GM12865 (cell line): Measurements from ENCODE around the gene TLE6.
"Not testable (repeated sequence)": the region's sequence is repeated elsewhere in the genome, so short reads cannot be mapped to it uniquely, and the experiment has no call there.

Source experiments
- DNase-seq: peaks from one replicate; pipeline ENCODE4 v3.0.0; 2010; ENCODE audit warnings: low read depth
- H3K4me3 ChIP-seq: 2 replicates; pipeline ENCODE4 v1.5.1; 2011; ENCODE audit warnings: mild to moderate bottlenecking, low read depth, low read length, control low read depth
- CTCF ChIP-seq: IDR thresholded peaks from 2 replicates; pipeline ENCODE4 v1.5.1; 2011; ENCODE audit warnings: low read length, control low read depth, low read depth, inconsistent platforms; ENCODE audit not compliant: insufficient read depth; ENCODE audit errors: missing control alignments

Gene TLE6

GRCh38 chr19:2963122-2963521 lies 14.2 kb upstream of the TLE6 start:
- DNase-seq, result no peak
- TF ChIP-seq CTCF, result no peak
- H3K4me3 ChIP-seq, result no peak overlapping the region

- not testable (repeated sequence) for DNase-seq, H3K4me3 ChIP-seq
Measured at GRCh38 chr19:2963631-2964030, 13.7 kb upstream of the TLE6 start.

GRCh38 chr19:2964874-2965273 lies 12.5 kb upstream of the TLE6 start:
- no peak overlapping the region for H3K4me3 ChIP-seq
- no peak for TF ChIP-seq CTCF
- DNase-seq, result no peak

- H3K4me3 ChIP-seq, result no peak overlapping the region
- DNase-seq, result no peak
- TF ChIP-seq CTCF, result no peak
Measured at GRCh38 chr19:2967972-2968371, 9.4 kb upstream of the TLE6 start.

- no peak for TF ChIP-seq CTCF
- no peak overlapping the region for H3K4me3 ChIP-seq
- peak; percentile 26 for DNase-seq
Measured at GRCh38 chr19:2969104-2969504, 8.3 kb upstream of the TLE6 start.

GRCh38 chr19:2970201-2970835 lies 7.0 kb upstream of the TLE6 start:
- no peak for TF ChIP-seq CTCF
- H3K4me3 ChIP-seq, result no peak overlapping the region
- no peak for DNase-seq

GRCh38 chr19:2973229-2973628 lies 4.1 kb upstream of the TLE6 start:
- H3K4me3 ChIP-seq, result no peak overlapping the region
- TF ChIP-seq CTCF, result no peak
- DNase-seq, result no peak
